B cell (primary cell): ENCODE measurements around the gene STK11. TPM values are rescaled to one million over a fixed set of nuclear protein-coding genes. Genes with fewer than 3 reads are reported as not detected.

Experiments used
- ATAC-seq: fragments of 200-7000 bp; cut with Tn5 transposase; one replicate; pipeline ENCODE4 v1.10.0; 2021; ENCODE audit warnings: low read depth, mild to moderate bottlenecking, moderate number of reproducible peaks, moderate library complexity
- CTCF ChIA-PET: fragments of 350-600 bp; sonication (Branson Sonifier 250); formaldehyde crosslinking; loops from one replicate; lab custom pipeline; 2021; ENCODE audit warnings: antibody characterized with exemption, inconsistent platforms; lab: Charles Lee
- POLR2A ChIA-PET: fragments of 350-600 bp; sonication (Branson Sonifier 250); formaldehyde crosslinking; loops from one replicate; lab custom pipeline; 2021; ENCODE audit warnings: antibody characterized with exemption; lab: Charles Lee
- DNase-seq: peaks from one replicate; pipeline ENCODE4 v3.0.0; 2013
- H2AFZ ChIP-seq: 2 replicates; pipeline ENCODE4 v1.6.1; 2012; ENCODE audit warnings: mild to moderate bottlenecking, low read depth, low read length; ENCODE audit not compliant: insufficient read depth, poor library complexity, severe bottlenecking
- H3K27ac ChIP-seq, 2 donors: 1 replicate in 1 of 2; 2 replicates in 1 of 2; pipeline ENCODE4 v1.5.1; 2012 to 2013; ENCODE audit warnings: low read length in 2 of 2, mild to moderate bottlenecking in 2 of 2, moderate library complexity in 1 of 2
- H3K27me3 ChIP-seq, 4 experiments: fragments of 200-600 bp in 1 of 4; sonication (generic) in 1 of 4; replicated peaks in 1 of 4; 1 replicate in 2 of 4; 2 replicates in 2 of 4; pipeline versions ENCODE4 v1.6.1 to v1.7.0; 2013 to 2016; ENCODE audit warnings: low read length in 3 of 4, mild to moderate bottlenecking in 2 of 4, mixed read lengths in 1 of 4, moderate library complexity in 1 of 4; ENCODE audit not compliant: insufficient read depth in 4 of 4, control insufficient read depth in 3 of 4; ENCODE audit errors: control extremely low read depth in 1 of 4
- H3K36me3 ChIP-seq, 2 experiments: replicated peaks in 1 of 2; 1 replicate in 1 of 2; 2 replicates in 1 of 2; pipeline versions ENCODE4 v1.6.1 to v1.7.1; 2013; ENCODE audit warnings: low read length in 1 of 2; ENCODE audit not compliant: insufficient read depth in 2 of 2, control insufficient read depth in 1 of 2; ENCODE audit errors: control extremely low read depth in 1 of 2, extremely low read depth in 1 of 2
- H3K4me1 ChIP-seq, 2 donors: fragments of 200-600 bp in 1 of 2; sonication (generic) in 1 of 2; 1 replicate in 1 of 2; 2 replicates in 1 of 2; pipeline versions ENCODE4 v1.5.1 to v1.6.1; 2013 to 2017; ENCODE audit warnings: low read length in 2 of 2; ENCODE audit not compliant: control insufficient read depth in 2 of 2, insufficient read depth in 2 of 2
- H3K4me2 ChIP-seq: replicated peaks from 2 replicates; pipeline ENCODE3; 2012; ENCODE audit warnings: mild to moderate bottlenecking, low read depth, low read length; ENCODE audit not compliant: poor library complexity, severe bottlenecking
- H3K4me3 ChIP-seq, 5 experiments: fragments of 200-600 bp in 1 of 5; sonication (generic) in 1 of 5; 1 replicate in 3 of 5; 2 replicates in 2 of 5; pipeline versions ENCODE4 v1.5.1 to v1.7.0; 2011 to 2016; ENCODE audit warnings: low read length in 4 of 5, mild to moderate bottlenecking in 4 of 5, low read depth in 2 of 5, control low read depth in 1 of 5, moderate library complexity in 1 of 5; ENCODE audit not compliant: insufficient read depth in 1 of 5; ENCODE audit errors: control extremely low read depth in 1 of 5, extremely low read depth in 1 of 5
- H3K79me2 ChIP-seq: fragments of 200-600 bp; sonication (generic); one replicate; pipeline ENCODE4 v1.6.0; 2016; ENCODE audit warnings: low read length; ENCODE audit not compliant: control insufficient read depth, insufficient read depth
- H3K9ac ChIP-seq: fragments of 200-600 bp; sonication (generic); 2 replicates; pipeline ENCODE4 v1.6.1; 2017; ENCODE audit warnings: mild to moderate bottlenecking, low read length, moderate library complexity
- H3K9me3 ChIP-seq, 3 donors: one replicate each; pipeline versions ENCODE4 v1.6.1 to v1.7.1; 2013; ENCODE audit warnings: low read length in 2 of 3; ENCODE audit not compliant: control insufficient read depth in 2 of 3, insufficient read depth in 1 of 3; ENCODE audit errors: control extremely low read depth in 1 of 3
- H4K20me1 ChIP-seq: 2 replicates; pipeline ENCODE4 v1.6.0; 2012; ENCODE audit warnings: mild to moderate bottlenecking, low read length; ENCODE audit not compliant: insufficient read depth, control insufficient read depth, poor library complexity, severe bottlenecking
- H3K27ac Mint-ChIP-seq: one replicate; pipeline ENCODE4 v1.8.0; 2021; ENCODE audit warnings: mixed read lengths
- H3K27me3 Mint-ChIP-seq: one replicate; pipeline ENCODE4 v1.8.0; 2021; ENCODE audit warnings: mixed read lengths
- H3K4me1 Mint-ChIP-seq: one replicate; pipeline ENCODE4 v1.8.0; 2021; ENCODE audit warnings: mixed read lengths
- H3K4me3 Mint-ChIP-seq: one replicate; pipeline ENCODE4 v1.8.0; 2021; ENCODE audit warnings: mixed read lengths
- H3K9me3 Mint-ChIP-seq: one replicate; pipeline ENCODE4 v1.8.0; 2022; ENCODE audit warnings: mixed read lengths; ENCODE audit not compliant: insufficient read depth
- CTCF ChIP-seq: fragments of 200-600 bp; IDR thresholded peaks from one replicate; pipeline ENCODE4 v1.8.0; 2022; ENCODE audit warnings: antibody characterized with exemption, mild to moderate bottlenecking
- EZH2 ChIP-seq: IDR thresholded peaks from 2 replicates; pipeline ENCODE4 v1.6.1; 2012; ENCODE audit warnings: borderline replicate concordance, low read depth, mild to moderate bottlenecking, moderate library complexity, low read length; ENCODE audit not compliant: insufficient read depth, poor library complexity, severe bottlenecking
- WGBS: methylation state at CpG from one replicate; pipeline ENCODE4 v1.1.5; 2013; ENCODE audit warnings: missing lambda C conversion rate; ENCODE audit not compliant: insufficient coverage; 5-methylcytosine and 5-hydroxymethylcytosine counted together
- intact Hi-C: fragments of 100-400 bp; cut with micrococcal nuclease; formaldehyde crosslinking; loops from one replicate; pipeline ENCODE4 v1.10.0; 2022
- polyA plus RNA-seq: library from polyadenylated mRNA; depleted of rRNA; stranded (reverse); fragments of >200 nt; gene quantifications from 2 replicates; pipeline ENCODE4 v1.2.3, GENCODE V29; 2012
- total RNA-seq, 2 donors: library from RNA; stranded (reverse); fragments of 120-200 nt in 1 of 2; gene quantifications; 1 replicate in 1 of 2; 2 replicates in 1 of 2; pipeline versions ENCODE4 v1.2.3 to v1.2.4, GENCODE V29; 2013 to 2022

STK11 gene
- total and polyA plus RNA-seq, 2 donors (not counting 1 experiment from before 2014, with no cell fraction given), result 87.9 to 89.9 TPM

GRCh38 chr19:1217366-1217765 is 11.8 kb downstream of the STK11 start:
- Histone ChIP-seq H3K9me3 (no peaks in the 10 kb centered on the region), H3K9ac (no peak overlapping the region), H4K20me1 (peaks cover 90% of the 10 kb centered on the region), H3K4me3 (no peak overlapping the region), H3K27ac (no peak overlapping the region), H2AFZ (no peak overlapping the region), H3K27me3 (no peaks in the 10 kb centered on the region), H3K36me3 (peaks cover 0 to 22% of the 10 kb centered on the region in 2 experiments), H3K4me2 (no peak overlapping the region), H3K79me2 (peaks cover 79% of the 10 kb centered on the region), H3K4me1 (peaks cover 12 to 15% of the 10 kb centered on the region in 2 donors)
- DNase-seq (no peak), ATAC-seq (no peak)
- H3K27ac Mint-ChIP-seq, result peak overlapping the region; percentile 10
- peaks cover 15% of the 10 kb centered on the region for H3K4me1 Mint-ChIP-seq
- no peak for TF ChIP-seq CTCF
- no peak for TF ChIP-seq EZH2
- no peak overlapping the region for H3K4me3 Mint-ChIP-seq
- no peaks in the 10 kb centered on the region for H3K27me3 Mint-ChIP-seq
- ChIA-PET POLR2A (interaction anchor here (0.6 kb wide), 1 partner anchor 208 kb away, joined by 4 read pairs; no protein-coding TSS in a partner anchor), CTCF (interaction anchor here (1.2 to 1.7 kb wide), 3 partner anchors 87 to 105 kb away, joined by 4 to 6 read pairs (median 4); no protein-coding TSS in a partner anchor)
- WGBS, result 90% methylated on average over 15 of the region's 15 CpGs
- intact Hi-C loops, result no loop called here
- no peaks in the 10 kb centered on the region for H3K9me3 Mint-ChIP-seq

DNA sequence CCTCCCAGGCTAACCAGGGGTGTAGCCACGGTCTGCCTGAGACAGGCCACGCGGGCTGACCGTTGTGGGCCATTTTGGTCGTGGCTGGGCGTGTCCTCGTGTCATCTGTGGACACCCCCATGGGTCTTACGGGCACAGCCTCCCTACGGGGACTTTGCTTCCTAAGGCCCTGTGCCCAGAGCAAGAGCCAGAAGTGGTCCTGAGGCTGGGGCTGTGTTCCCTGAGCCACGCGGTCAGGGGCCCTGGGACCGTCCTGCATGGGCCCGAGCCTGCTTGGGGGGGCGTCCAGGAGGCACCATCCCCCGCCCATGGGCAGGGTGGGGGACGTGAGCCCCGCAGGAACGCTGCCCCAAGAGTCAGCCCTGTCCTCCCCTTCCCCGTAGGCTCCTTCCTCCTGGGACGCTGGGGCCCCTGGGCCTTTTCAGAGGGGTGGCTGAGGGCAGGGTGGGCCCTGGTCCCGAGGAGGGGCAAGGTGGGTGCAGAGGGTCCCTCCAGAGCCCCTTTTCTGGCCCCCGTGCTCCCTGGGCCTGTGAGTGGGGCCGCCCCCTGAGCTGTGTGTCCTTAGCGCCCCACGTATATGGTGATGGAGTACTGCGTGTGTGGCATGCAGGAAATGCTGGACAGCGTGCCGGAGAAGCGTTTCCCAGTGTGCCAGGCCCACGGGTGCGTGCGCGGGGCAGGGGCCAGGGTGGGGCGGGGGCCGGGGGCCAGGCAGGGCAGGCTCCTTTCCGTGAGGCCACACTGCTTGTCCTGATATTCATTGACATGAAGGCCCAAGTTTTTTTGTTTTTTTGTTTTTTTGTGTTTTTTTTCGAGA is 13.4 kb downstream of the STK11 start:
- Histone ChIP-seq H3K79me2 (peaks cover 67% of the 10 kb centered on the region), H3K4me3 (no peak overlapping the region), H4K20me1 (peaks cover 80% of the 10 kb centered on the region), H3K27ac (no peak overlapping the region), H3K36me3 (peaks cover 0 to 29% of the 10 kb centered on the region in 2 experiments), H3K9ac (no peak overlapping the region), H3K27me3 (no peaks in the 10 kb centered on the region), H3K4me2 (no peak overlapping the region), H3K4me1 (peaks cover 4 to 7% of the 10 kb centered on the region in 2 donors), H2AFZ (no peak overlapping the region), H3K9me3 (no peaks in the 10 kb centered on the region)
- no peak overlapping the region for H3K27ac Mint-ChIP-seq
- DNase-seq (no peak), ATAC-seq (no peak)
- intact Hi-C loops, result no loop called here
- TF ChIP-seq EZH2 (no peak), CTCF (no peak)
- no peaks in the 10 kb centered on the region for H3K27me3 Mint-ChIP-seq
- 96% methylated on average over 33 of the region's 37 CpGs for WGBS
- POLR2A ChIA-PET, result interaction anchor here (0.8 kb wide), 1 partner anchor 200 kb away, joined by 3 read pairs; no protein-coding TSS in a partner anchor
- CTCF ChIA-PET, result interaction anchor here (1.7 kb wide), 1 partner anchor 107 kb away, joined by 4 read pairs; no protein-coding TSS in a partner anchor
- no peak overlapping the region for H3K4me3 Mint-ChIP-seq
- no peaks in the 10 kb centered on the region for H3K9me3 Mint-ChIP-seq
- peaks cover 8% of the 10 kb centered on the region for H3K4me1 Mint-ChIP-seq
